Lung (tissue), 12 donors: Measurements from ENCODE around the gene CDHR5. TPM values are rescaled to one million over a fixed set of nuclear protein-coding genes. Genes with fewer than 3 reads are reported as not detected.

Experiments used
- ATAC-seq: fragments of 200-7000 bp; cut with Tn5 transposase; one replicate; pipeline ENCODE4 v1.9.1; 2020; ENCODE audit warnings: moderate number of reproducible peaks; ENCODE audit not compliant: insufficient read depth, low FRiP score
- DNase-seq, 3 donors: peaks; one replicate each; pipeline ENCODE4 v3.0.0-alpha.2; 2013 to 2017
- H3K27ac ChIP-seq, 2 donors: one replicate each; pipeline ENCODE4 v1.5.1; 2013; ENCODE audit warnings: mild to moderate bottlenecking in 2 of 2, moderate library complexity in 2 of 2, control low read depth in 1 of 2, inconsistent platforms in 1 of 2, low read depth in 1 of 2, low read length in 1 of 2
- H3K27me3 ChIP-seq, 3 donors: one replicate each; pipeline ENCODE4 v1.5.1; 2013; ENCODE audit warnings: low read length in 2 of 3; ENCODE audit not compliant: control insufficient read depth in 3 of 3, insufficient read depth in 3 of 3
- H3K36me3 ChIP-seq, 4 donors: one replicate each; pipeline ENCODE4 v1.5.1; 2013; ENCODE audit warnings: low read length in 4 of 4, mild to moderate bottlenecking in 1 of 4, moderate library complexity in 1 of 4; ENCODE audit not compliant: control insufficient read depth in 4 of 4, insufficient read depth in 4 of 4
- H3K4me1 ChIP-seq, 5 donors: one replicate each; pipeline ENCODE4 v1.5.1; 2013; ENCODE audit warnings: low read length in 5 of 5, mild to moderate bottlenecking in 2 of 5, moderate library complexity in 1 of 5; ENCODE audit not compliant: control insufficient read depth in 5 of 5, insufficient read depth in 5 of 5
- H3K4me3 ChIP-seq: one replicate; pipeline ENCODE4 v1.5.1; 2013; ENCODE audit warnings: mild to moderate bottlenecking, control low read depth, moderate library complexity
- H3K9ac ChIP-seq, 2 donors: one replicate each; pipeline ENCODE4 v1.5.1; 2013; ENCODE audit warnings: low read length in 2 of 2, control low read depth in 1 of 2; ENCODE audit not compliant: insufficient read depth in 1 of 2
- H3K9me3 ChIP-seq, 4 donors: one replicate each; pipeline ENCODE4 v1.5.1; 2013; ENCODE audit warnings: low read length in 3 of 4, mild to moderate bottlenecking in 1 of 4, moderate library complexity in 1 of 4; ENCODE audit not compliant: control insufficient read depth in 4 of 4, insufficient read depth in 3 of 4
- WGBS, 2 donors: extraction: QIAGEN DNeasy Blood & Tissue Kit; methylation state at CpG; one replicate each; pipeline ENCODE4 v1.1.7; 2013; 5-methylcytosine and 5-hydroxymethylcytosine counted together
- polyA plus RNA-seq, 2 donors: library from polyadenylated mRNA; stranded (reverse); fragments of 200-250 nt; gene quantifications; one replicate each; pipeline ENCODE4 v1.2.1, GENCODE V29; 2013
- total RNA-seq, 2 donors: library from RNA; depleted of rRNA in 1 of 2; stranded (reverse); fragments of >200 nt in 1 of 2; gene quantifications; one replicate each; pipeline ENCODE4 v1.2.1, GENCODE V29; 2014 to 2021
- TF ChIP-seq, protein P1 (sequence below): IDR thresholded peaks from 2 replicates; pipeline ENCODE4 v1.5.1; 2012; ENCODE audit warnings: mild to moderate bottlenecking; ENCODE audit errors: control extremely low read depth, extremely low read depth
- donor health status: control.
- donor health status: control.
- donor health status: Bipolar disorder and iron deficiency.
- donor health status: healthy.
- donor health status: DM: yes; HTN: yes; CAD: no.

Gene CDHR5
- total and polyA plus RNA-seq, 4 donors: 0.02 to 0.10 TPM; not detected in 2

DNA sequence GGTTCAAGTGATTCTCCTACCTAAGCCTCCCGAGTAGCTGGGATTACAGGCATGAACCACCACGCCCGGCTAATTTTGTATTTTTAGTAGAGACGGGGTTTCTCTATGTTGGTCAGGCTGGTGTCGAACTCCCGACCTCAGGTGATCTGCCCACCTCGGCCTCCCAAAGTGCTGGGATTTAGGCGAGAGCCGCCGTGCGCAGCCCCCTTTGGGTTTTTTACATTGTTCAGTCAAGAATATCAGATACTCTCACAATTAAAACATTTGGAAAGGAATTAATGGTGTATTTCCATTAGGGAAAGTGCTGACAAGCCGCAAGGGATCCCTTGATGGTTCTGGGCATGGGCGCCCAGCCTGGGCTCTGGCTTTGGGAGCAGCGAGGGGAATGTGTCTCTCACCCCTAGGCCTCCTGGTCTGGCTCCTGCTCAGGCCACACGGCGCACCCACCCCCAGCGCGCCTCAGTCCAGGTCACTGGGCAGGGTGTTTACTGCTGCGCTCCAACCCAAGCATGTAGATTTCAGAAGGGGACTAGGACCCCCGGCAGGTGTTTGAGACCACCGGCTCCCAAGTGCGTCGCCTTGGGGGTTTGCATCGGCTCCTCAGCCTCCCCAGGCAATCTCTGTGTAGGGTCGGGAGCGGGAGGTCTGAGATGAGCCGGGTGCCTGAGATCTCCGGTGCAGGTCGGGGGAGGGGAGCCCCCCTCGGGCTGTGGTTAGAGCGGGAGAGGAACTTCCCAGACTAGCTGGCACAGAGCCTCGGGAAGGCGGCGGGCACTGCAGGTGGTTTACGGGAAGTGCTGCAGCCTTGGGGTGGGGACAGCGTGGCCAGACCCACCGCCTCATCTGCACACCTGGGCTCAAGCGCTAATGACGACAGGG lies 8.2 kb downstream of the CDHR5 start:
- no peak for DNase-seq
- peaks cover 0 to 14% (median 9%) of the 10 kb centered on the region in 5 donors for H3K4me1 ChIP-seq
- TF ChIP-seq, protein P1, sequence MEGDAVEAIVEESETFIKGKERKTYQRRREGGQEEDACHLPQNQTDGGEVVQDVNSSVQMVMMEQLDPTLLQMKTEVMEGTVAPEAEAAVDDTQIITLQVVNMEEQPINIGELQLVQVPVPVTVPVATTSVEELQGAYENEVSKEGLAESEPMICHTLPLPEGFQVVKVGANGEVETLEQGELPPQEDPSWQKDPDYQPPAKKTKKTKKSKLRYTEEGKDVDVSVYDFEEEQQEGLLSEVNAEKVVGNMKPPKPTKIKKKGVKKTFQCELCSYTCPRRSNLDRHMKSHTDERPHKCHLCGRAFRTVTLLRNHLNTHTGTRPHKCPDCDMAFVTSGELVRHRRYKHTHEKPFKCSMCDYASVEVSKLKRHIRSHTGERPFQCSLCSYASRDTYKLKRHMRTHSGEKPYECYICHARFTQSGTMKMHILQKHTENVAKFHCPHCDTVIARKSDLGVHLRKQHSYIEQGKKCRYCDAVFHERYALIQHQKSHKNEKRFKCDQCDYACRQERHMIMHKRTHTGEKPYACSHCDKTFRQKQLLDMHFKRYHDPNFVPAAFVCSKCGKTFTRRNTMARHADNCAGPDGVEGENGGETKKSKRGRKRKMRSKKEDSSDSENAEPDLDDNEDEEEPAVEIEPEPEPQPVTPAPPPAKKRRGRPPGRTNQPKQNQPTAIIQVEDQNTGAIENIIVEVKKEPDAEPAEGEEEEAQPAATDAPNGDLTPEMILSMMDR: no peak
- ATAC-seq: no peak
- H3K9ac ChIP-seq: no peak overlapping the region
- 66 to 79% methylated on average over 35 to 39 of the region's 39 CpGs for WGBS, 2 donors
- H3K27me3 ChIP-seq: no peaks in the 10 kb centered on the region
- peaks cover 0 to 32% (median 5%) of the 10 kb centered on the region in 4 donors for H3K36me3 ChIP-seq
- no peaks in the 10 kb centered on the region for H3K9me3 ChIP-seq
- H3K4me3 ChIP-seq: no peak overlapping the region
- peak overlapping the region in 1 of 2 donors; percentile 98 for H3K27ac ChIP-seq

DNA sequence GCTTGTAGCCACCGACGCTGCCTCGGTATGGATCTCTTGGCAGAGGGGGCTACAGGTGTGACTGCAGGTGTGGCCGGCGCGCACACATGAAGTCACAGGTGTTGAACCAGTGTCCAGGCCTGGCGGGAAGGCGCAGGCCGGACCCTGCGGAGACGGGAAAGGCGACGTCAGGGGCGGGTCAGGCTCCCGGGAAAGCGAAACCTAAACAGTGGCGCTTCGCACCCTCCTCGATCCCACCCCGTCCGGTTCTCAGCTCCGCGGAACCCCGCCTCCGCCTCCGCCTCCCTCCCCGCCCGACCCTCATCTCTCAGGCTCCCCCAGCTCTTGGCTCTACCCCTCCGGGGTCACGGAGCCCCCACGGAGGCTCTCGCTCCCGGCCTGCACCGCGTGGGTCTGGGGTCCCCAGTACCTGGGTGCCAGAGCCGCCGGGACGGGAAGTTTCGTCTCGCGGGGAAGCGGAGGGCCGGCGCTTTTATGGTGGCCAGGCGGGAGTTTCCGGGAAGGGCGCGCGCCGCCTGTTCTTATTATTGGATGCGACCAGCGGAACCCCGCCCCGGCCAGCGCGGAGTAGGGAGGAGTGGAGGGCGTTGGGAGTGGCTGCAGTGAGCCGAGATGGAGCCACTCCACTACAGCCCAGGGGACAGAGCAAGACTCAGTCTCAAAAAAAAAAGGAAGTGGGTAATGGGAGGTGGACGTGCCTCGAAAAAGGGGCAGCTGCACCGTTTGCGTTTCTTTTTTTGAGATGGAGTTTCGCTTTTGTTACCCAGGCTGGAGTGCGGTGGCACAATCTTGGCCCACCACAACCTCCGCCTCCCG lies 9.0 kb downstream of the CDHR5 start, which contains the start of gene IRF7:
Gene IRF7 (minus strand): TSS at position 447 of the 816 bp plus-strand sequence. CDS start 586 bp downstream, outside the sequence.
- Histone ChIP-seq H3K27me3 (no peaks in the 10 kb centered on the region), H3K9ac (peak within 1 kb of the TSS; percentile 72 to 77), H3K36me3 (peaks cover 8 to 41% (median 12%) of the 10 kb centered on the region in 4 donors), H3K4me1 (peaks cover 0 to 14% (median 9%) of the 10 kb centered on the region in 5 donors), H3K27ac (peak within 1 kb of the TSS; percentile 88 to 98), H3K9me3 (no peaks in the 10 kb centered on the region), H3K4me3 (peak within 1 kb of the TSS; percentile 73)
- WGBS, 2 donors: 3 to 4% methylated on average over 62 to 66 of the region's 66 CpGs
- DNase-seq: peak; percentile 94 to 95 (median 95)
- TF ChIP-seq, protein P1: no peak
- ATAC-seq: peak; percentile 92

DNA sequence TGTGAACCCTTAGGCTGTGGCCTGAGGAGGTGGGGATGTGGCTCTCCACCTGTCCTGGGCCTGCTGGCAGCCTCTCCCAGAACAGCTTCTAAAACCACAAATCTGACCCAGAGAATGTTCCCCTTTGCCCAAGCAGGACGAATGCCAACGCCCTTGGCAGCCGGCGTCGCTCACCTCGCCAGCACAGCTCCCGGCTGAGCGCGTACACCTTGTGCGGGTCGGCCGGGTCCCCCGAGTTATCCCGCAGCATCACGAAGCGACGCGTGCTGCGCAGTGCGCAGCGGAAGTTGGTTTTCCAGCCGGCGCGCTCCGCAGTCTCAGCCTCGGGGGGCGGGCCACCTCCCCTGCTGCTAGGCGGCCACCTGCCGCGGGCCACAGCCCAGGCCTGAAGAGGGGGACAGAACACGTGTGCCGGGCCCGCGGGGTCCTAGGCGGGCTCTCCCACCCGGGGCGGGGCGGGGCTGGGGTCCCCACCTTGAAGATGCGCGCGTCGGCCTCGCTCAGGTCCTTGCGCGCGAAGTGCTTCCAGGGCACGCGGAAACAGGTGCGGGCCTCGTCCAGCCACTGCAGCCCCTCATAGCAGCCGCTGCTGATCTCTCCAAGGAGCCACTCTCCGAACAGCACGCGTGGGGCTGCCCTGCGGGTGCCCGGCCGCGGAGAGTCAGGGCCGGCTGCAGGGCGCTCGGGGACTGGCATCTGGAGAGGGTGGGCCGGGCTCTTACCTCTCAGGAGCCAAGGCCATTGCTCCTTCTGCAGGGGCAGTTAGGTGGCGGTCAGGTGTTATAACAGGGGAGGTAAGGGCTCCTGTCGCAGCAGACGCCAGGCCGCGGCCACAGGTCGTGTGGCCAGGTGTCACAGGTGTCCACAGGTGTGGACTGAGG lies 9.9 kb downstream of the CDHR5 start:
- WGBS, 2 donors: 58 to 67% methylated on average over 60 to 68 of the region's 68 CpGs
- TF ChIP-seq, protein P1: no peak

More for the DNA sequence above, 9.9 kb downstream of the CDHR5 start:
- peaks cover 0 to 14% (median 9%) of the 10 kb centered on the region in 5 donors for H3K4me1 ChIP-seq
- no peaks in the 10 kb centered on the region for H3K27me3 ChIP-seq
- H3K9ac ChIP-seq: peak overlapping the region; percentile 72 to 77
- H3K27ac ChIP-seq: peak overlapping the region; percentile 88 to 98
- no peak for ATAC-seq
- no peak for DNase-seq
- H3K4me3 ChIP-seq: peak overlapping the region; percentile 73
- peaks cover 8 to 49% (median 15%) of the 10 kb centered on the region in 4 donors for H3K36me3 ChIP-seq
- no peaks in the 10 kb centered on the region for H3K9me3 ChIP-seq
